ENCODE data around the gene ZNF195.
"Not testable (repeated sequence)": the region's sequence is repeated elsewhere in the genome, so short reads cannot be mapped to it uniquely, and the experiment has no call there.

- TF ChIP-seq CTCF (IDR thresholded peaks at IDR 0.05); EZH2 (IDR thresholded peaks at IDR 0.05; ENCODE audit: borderline replicate concordance, insufficient read depth, low read depth, low read length, poor library complexity, severe bottlenecking): not testable (repeated sequence)
Observed at GRCh38 chr11:3330064-3330463, 48.9 kb downstream of the ZNF195 start.

Data from B cell (primary cell).